Astrocyte of the spinal cord (primary cell): ENCODE data around the gene TCP11L1.
A peak's percentile ranks its signal among the peaks of the same experiment; 100 is the strongest.
"Not testable (repeated sequence)": the region's sequence is repeated elsewhere in the genome, so short reads cannot be mapped to it uniquely, and the experiment has no call there.

ENCODE experiments used
- DNase-seq: peaks from one replicate; pipeline ENCODE4 v3.0.0; 2011; ENCODE audit warnings: low read depth, low spot score
- H3K4me3 ChIP-seq: 2 replicates; pipeline ENCODE4 v1.5.1; 2011; ENCODE audit warnings: low read depth, mild to moderate bottlenecking, low read length, moderate library complexity
- in situ Hi-C: cut with HindIII; loops from 2 replicates; pipeline ENCODE4 v1.10.0; 2017; ENCODE audit warnings: low sequenced_read_pairs
- TF ChIP-seq, protein P1 (sequence below): IDR thresholded peaks from 2 replicates; pipeline ENCODE4 v1.5.1; 2012; ENCODE audit warnings: low read depth, mild to moderate bottlenecking, low read length, inconsistent platforms

The TCP11L1 gene

GRCh38 chr11:33043221-33043830 lies 4.0 kb downstream of the TCP11L1 start:
- DNase-seq: no peak
- no peak overlapping the region for H3K4me3 ChIP-seq
- in situ Hi-C loops: no loop called here
- TF ChIP-seq, protein P1, sequence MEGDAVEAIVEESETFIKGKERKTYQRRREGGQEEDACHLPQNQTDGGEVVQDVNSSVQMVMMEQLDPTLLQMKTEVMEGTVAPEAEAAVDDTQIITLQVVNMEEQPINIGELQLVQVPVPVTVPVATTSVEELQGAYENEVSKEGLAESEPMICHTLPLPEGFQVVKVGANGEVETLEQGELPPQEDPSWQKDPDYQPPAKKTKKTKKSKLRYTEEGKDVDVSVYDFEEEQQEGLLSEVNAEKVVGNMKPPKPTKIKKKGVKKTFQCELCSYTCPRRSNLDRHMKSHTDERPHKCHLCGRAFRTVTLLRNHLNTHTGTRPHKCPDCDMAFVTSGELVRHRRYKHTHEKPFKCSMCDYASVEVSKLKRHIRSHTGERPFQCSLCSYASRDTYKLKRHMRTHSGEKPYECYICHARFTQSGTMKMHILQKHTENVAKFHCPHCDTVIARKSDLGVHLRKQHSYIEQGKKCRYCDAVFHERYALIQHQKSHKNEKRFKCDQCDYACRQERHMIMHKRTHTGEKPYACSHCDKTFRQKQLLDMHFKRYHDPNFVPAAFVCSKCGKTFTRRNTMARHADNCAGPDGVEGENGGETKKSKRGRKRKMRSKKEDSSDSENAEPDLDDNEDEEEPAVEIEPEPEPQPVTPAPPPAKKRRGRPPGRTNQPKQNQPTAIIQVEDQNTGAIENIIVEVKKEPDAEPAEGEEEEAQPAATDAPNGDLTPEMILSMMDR: no peak

GRCh38 chr11:33044285-33044756 lies 4.9 kb downstream of the TCP11L1 start:
- H3K4me3 ChIP-seq: no peak overlapping the region
- in situ Hi-C loops: no loop called here
- peak; percentile 69 for DNase-seq
- TF ChIP-seq, protein P1: no peak

DNA sequence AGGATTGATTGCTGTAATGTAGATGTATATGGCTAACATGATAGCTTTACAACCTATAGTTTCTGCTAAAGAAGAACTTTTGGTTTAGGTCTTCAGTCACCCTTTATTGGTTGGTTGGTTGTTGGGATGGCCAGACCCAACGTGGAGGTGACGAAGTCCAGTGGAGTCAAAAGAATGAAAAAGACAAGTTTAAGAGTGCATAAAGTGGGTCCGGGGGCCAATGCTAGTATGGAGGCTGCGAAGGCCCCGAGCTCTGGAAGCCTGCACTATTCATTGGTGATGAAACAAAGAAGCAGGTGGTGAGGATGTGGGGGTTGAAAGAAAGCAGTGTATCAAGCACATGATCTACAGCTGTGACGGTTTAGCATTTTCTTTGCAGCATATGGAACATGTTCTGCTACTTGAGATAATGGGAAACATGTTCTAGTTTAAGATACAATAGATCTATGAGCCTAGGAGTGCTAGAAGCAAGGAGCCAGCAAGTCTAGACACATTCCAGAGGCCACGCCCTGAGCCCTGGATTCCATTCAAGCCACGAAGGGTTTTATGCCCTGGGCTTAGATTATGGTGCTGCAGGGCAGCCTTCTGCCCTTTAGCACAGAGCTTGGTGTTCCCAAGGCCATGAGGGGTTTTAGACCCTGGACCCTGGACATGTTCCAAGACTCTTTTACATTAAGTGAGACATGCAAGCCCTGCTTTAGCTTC lies 6.3 kb downstream of the TCP11L1 start:
- in situ Hi-C loops: no loop called here
- no peak for DNase-seq
- TF ChIP-seq, protein P1: no peak
- no peak overlapping the region for H3K4me3 ChIP-seq

GRCh38 chr11:33048701-33049100 lies 9.3 kb downstream of the TCP11L1 start:
- H3K4me3 ChIP-seq, in situ Hi-C loops, DNase-seq: not testable (repeated sequence)

DNA sequence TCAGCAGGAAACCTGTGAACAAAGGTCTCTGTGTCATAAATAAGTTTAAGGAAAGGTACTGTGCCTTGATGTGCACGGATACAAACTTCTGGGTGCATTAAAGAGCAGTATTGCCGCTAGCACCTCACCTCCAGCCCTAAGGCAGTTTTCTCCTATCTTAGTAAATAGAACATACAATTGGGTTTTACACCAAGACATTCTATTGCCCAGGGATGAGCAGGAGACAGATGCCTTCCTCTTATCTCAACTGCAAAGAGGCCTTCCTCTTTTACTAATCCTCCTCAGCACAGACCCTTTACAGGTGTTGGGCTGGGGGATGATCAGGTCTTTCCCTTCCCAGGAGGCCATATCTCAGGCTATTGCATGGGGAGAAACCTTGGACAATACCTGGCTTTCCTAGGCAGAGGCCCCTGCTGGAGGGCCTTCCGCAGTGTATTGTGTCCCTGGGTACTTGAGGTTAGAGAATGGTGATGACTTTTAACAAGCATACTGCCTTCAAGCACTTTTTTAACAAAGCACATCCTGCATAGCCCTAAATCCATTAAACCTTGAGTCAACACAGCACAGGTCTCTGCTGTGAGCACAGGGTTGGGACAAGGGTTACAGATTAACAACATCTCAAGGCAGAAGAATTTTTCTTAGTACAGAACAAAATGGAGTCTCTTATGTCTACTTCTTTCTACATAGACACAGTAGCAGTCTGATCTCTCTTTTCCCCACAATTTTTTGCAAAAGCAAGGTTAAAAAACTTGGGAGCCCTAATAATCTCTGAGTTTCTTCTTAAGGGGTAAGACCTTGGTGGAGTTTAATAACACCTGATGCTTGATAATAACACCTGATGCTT lies 10.4 kb downstream of the TCP11L1 start:
- DNase-seq, in situ Hi-C loops, H3K4me3 ChIP-seq: not testable (repeated sequence)

- in situ Hi-C loops: no loop called here
- TF ChIP-seq, protein P1: no peak
- no peak overlapping the region for H3K4me3 ChIP-seq
- no peak for DNase-seq
Measured at GRCh38 chr11:33052231-33052630, 12.9 kb downstream of the TCP11L1 start.

GRCh38 chr11:33055375-33055774 lies 16.0 kb downstream of the TCP11L1 start:
- no peak for DNase-seq
- H3K4me3 ChIP-seq: no peak overlapping the region
- in situ Hi-C loops: no loop called here
- TF ChIP-seq, protein P1: no peak
